ENCODE data around the gene CABLES1.

CABLES1 gene

DNA sequence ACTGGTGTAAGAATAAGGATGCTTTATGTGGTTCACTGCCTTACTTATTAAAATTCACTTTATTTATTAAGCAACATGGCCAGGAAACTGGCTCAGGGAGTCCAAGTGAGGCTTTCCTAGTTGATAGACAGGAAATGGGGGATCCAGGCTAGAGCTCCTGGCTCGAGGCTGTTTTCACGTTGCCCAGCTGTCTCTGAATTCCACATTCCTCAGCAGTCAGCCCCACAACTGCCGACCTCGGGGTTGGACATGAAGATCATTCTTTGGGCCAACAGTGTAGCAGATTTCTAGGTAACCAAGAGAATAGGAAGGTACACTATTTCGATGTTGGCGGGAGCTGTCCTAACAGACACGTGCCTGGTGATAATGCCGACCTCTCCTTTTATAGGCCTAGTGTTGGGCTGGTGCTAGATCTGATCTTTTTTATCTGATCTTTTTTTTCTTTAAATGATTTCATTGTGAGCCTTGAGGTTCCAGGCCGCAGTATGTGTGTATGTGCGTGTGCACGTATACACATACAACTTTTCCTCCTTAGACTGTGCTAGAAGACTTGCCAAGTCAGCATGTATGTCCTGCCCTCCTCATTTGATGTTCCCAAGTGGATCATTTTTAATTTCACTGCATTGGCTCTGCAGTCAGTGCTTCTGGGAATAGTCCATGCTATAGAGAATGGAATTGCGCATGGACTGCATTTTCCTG lies 103.5 kb downstream of the CABLES1 start:
- no peak overlapping the region for H3K9ac ChIP-seq (ENCODE audit: low read depth, low read length)
- H4K20me1 ChIP-seq (ENCODE audit: insufficient read depth, low read length), result no peaks in the 10 kb centered on the region
- H3K27me3 ChIP-seq (ENCODE audit: insufficient read depth, low read length, poor library complexity), result no peaks in the 10 kb centered on the region
- H3K27ac ChIP-seq (ENCODE audit: low read length), result no peak overlapping the region
- DNase-seq (no peak), ATAC-seq (ENCODE audit: insufficient read depth, low read depth) (no peak)
- H3K4me2 ChIP-seq (ENCODE audit: insufficient read depth, low read length), result no peak overlapping the region
- no peak overlapping the region for H2AFZ ChIP-seq (ENCODE audit: low read depth, low read length)
- peaks cover 19% of the 10 kb centered on the region for H3K4me1 ChIP-seq (ENCODE audit: insufficient read depth, low read length)
- no peaks in the 10 kb centered on the region for H3K36me3 ChIP-seq (ENCODE audit: insufficient read depth, low read length)
- TF ChIP-seq CTCF (IDR thresholded peaks at IDR 0.05; ENCODE audit: borderline replicate concordance, extremely low read depth, low read length, poor library complexity, severe bottlenecking) (no peak), EZH2 (IDR thresholded peaks at IDR 0.05; ENCODE audit: borderline replicate concordance, low read depth, low read length, severe bottlenecking) (no peak)
- no peaks in the 10 kb centered on the region for H3K79me2 ChIP-seq (ENCODE audit: insufficient read depth, low read length)
- H3K9me3 ChIP-seq (ENCODE audit: insufficient read depth, low read length, severe bottlenecking), result no peaks in the 10 kb centered on the region
- no peak overlapping the region for H3K4me3 ChIP-seq (ENCODE audit: low read depth in 1 of 2, low read length in 2 of 2)

DNA sequence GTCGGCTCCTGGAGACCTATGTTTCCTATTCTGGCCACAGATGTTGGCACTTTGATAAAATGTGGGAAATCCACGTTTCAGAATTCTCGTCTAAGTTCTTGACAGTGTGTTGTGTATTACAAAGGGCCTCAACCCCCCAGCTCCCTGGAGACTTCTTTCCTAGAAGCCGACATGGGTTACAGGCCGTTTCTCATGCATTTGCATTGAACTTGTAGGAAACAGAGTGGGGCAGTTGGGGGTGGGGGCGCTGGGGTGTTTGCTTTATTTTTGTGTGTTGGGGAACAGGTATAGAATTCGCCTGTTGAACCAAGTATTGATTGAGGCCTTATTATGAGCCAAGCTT lies 104.0 kb downstream of the CABLES1 start:
- Histone ChIP-seq H2AFZ (ENCODE audit: low read depth, low read length) (no peak overlapping the region), H3K4me1 (ENCODE audit: insufficient read depth, low read length) (peaks cover 19% of the 10 kb centered on the region), H3K9me3 (ENCODE audit: insufficient read depth, low read length, severe bottlenecking) (no peaks in the 10 kb centered on the region), H3K79me2 (ENCODE audit: insufficient read depth, low read length) (no peaks in the 10 kb centered on the region), H3K27me3 (ENCODE audit: insufficient read depth, low read length, poor library complexity) (no peaks in the 10 kb centered on the region), H3K9ac (ENCODE audit: low read depth, low read length) (no peak overlapping the region), H3K4me2 (ENCODE audit: insufficient read depth, low read length) (no peak overlapping the region), H3K36me3 (ENCODE audit: insufficient read depth, low read length) (no peaks in the 10 kb centered on the region), H3K4me3 (ENCODE audit: low read depth in 1 of 2, low read length in 2 of 2) (no peak overlapping the region), H4K20me1 (ENCODE audit: insufficient read depth, low read length) (no peaks in the 10 kb centered on the region), H3K27ac (ENCODE audit: low read length) (no peak overlapping the region)
- TF ChIP-seq CTCF (IDR thresholded peaks at IDR 0.05; ENCODE audit: borderline replicate concordance, extremely low read depth, low read length, poor library complexity, severe bottlenecking), result no peak
- TF ChIP-seq EZH2 (IDR thresholded peaks at IDR 0.05; ENCODE audit: borderline replicate concordance, low read depth, low read length, severe bottlenecking), result no peak
- ATAC-seq (ENCODE audit: insufficient read depth, low read depth) (no peak), DNase-seq (no peak)

GRCh38 chr18:23239885-23240608 lies 104.8 kb downstream of the CABLES1 start:
- Histone ChIP-seq H3K9me3 (ENCODE audit: insufficient read depth, low read length, severe bottlenecking) (no peaks in the 10 kb centered on the region), H3K79me2 (ENCODE audit: insufficient read depth, low read length) (no peaks in the 10 kb centered on the region), H4K20me1 (ENCODE audit: insufficient read depth, low read length) (no peaks in the 10 kb centered on the region), H3K9ac (ENCODE audit: low read depth, low read length) (no peak overlapping the region), H3K27ac (ENCODE audit: low read length) (no peak overlapping the region), H3K36me3 (ENCODE audit: insufficient read depth, low read length) (no peaks in the 10 kb centered on the region), H3K4me2 (ENCODE audit: insufficient read depth, low read length) (no peak overlapping the region), H3K4me3 (ENCODE audit: low read depth in 1 of 2, low read length in 2 of 2) (no peak overlapping the region), H3K27me3 (ENCODE audit: insufficient read depth, low read length, poor library complexity) (no peaks in the 10 kb centered on the region), H3K4me1 (ENCODE audit: insufficient read depth, low read length) (peaks cover 19% of the 10 kb centered on the region), H2AFZ (ENCODE audit: low read depth, low read length) (no peak overlapping the region)
- TF ChIP-seq CTCF (IDR thresholded peaks at IDR 0.05; ENCODE audit: borderline replicate concordance, extremely low read depth, low read length, poor library complexity, severe bottlenecking) (no peak), EZH2 (IDR thresholded peaks at IDR 0.05; ENCODE audit: borderline replicate concordance, low read depth, low read length, severe bottlenecking) (no peak)
- ATAC-seq (ENCODE audit: insufficient read depth, low read depth) (no peak), DNase-seq (no peak)
